ENCODE measurements around the gene RNF220. TPM values are rescaled to one million over a fixed set of nuclear protein-coding genes. Genes with fewer than 3 reads are reported as not detected.
A peak's percentile ranks its signal among the peaks of the same experiment; 100 is the strongest.

The RNF220 gene
- total and polyA plus RNA-seq, 2 of the 13 experiments (the other 11 are each of a cell fraction or from before 2014, with no cell fraction given): 48.2 to 72.1 TPM

GRCh38 chr1:44422161-44422560, 17.1 kb downstream of the RNF220 start:
- Histone ChIP-seq H3K79me2 (ENCODE audit: insufficient read depth, low read length) (no peaks in the 10 kb centered on the region), H3K4me1 (ENCODE audit: insufficient read depth, low read length) (peaks cover 15% of the 10 kb centered on the region), H3K36me3 (replicated peaks in 1 of 2; ENCODE audit: control insufficient read depth in 1 of 2, insufficient read depth in 2 of 2, low read length in 2 of 2) (peaks cover 0 to 4% of the 10 kb centered on the region in 2 experiments; a peak in 2 of 5 replicates), H3K9me3 (ENCODE audit: low read length) (no peaks in the 10 kb centered on the region), H4K20me1 (ENCODE audit: insufficient read depth, low read length) (peaks cover 3% of the 10 kb centered on the region; the same call in 1 of the 2 replicates), H3K27ac (ENCODE audit: extremely low read length, insufficient read depth, low read length) (no peak overlapping the region), H3K27me3 (ENCODE audit: control insufficient read depth in 1 of 2, insufficient read depth in 2 of 2, low read length in 2 of 2) (peaks cover 0 to 13% of the 10 kb centered on the region in 2 experiments; a peak in 2 of 5 replicates), H2AFZ (ENCODE audit: low read length) (no peak overlapping the region), H3K9ac (ENCODE audit: insufficient read depth, low read depth, low read length) (no peak overlapping the region), H3K4me3 (replicated peaks in 1 of 3; ENCODE audit: insufficient read depth in 1 of 3, low read depth in 2 of 3, low read length in 3 of 3) (no peak overlapping the region), H3K4me2 (ENCODE audit: low read depth, low read length) (no peak overlapping the region)
- in situ Hi-C loops (cut with HindIII; ENCODE audit: extremely low pct_ligation_motif_present, low pct_unique_long_range_greater_than_20kb) (no loop called here), intact Hi-C loops (cut with micrococcal nuclease; ENCODE audit: unreplicated experiment) (no loop called here)
- CTCF ChIA-PET (ENCODE audit: low intra/inter-chr PET ratio, low total read pairs): no interaction called here
- ATAC-seq (no peak), FAIRE-seq (no peak), DNase-seq (ENCODE audit: low spot score) (no peak)
- WGBS (ENCODE audit: low lambda C conversion rate): 83% methylated on average over 6 of the region's 6 CpGs
- no TSS peak for BruUV-seq (replicated peaks)
- POLR2A ChIA-PET: no interaction called here
- TF ChIP-seq ZNF652 (CRISPR knock-in tag; IDR thresholded peaks at IDR 0.05; ENCODE audit: borderline replicate concordance, low read depth): peak; percentile 87
- TF ChIP-seq NFKB2 (CRISPR knock-in tag; IDR thresholded peaks at IDR 0.05; ENCODE audit: borderline replicate concordance): no peak

- Histone ChIP-seq H4K20me1 (ENCODE audit: insufficient read depth, low read length) (no peaks in the 10 kb centered on the region), H3K9ac (ENCODE audit: insufficient read depth, low read depth, low read length) (no peak overlapping the region), H3K36me3 (replicated peaks in 1 of 2; ENCODE audit: control insufficient read depth in 1 of 2, insufficient read depth in 2 of 2, low read length in 2 of 2) (peaks cover 0 to 4% of the 10 kb centered on the region in 2 experiments; a peak in 2 of 5 replicates), H3K4me3 (replicated peaks in 1 of 3; ENCODE audit: insufficient read depth in 1 of 3, low read depth in 2 of 3, low read length in 3 of 3) (no peak overlapping the region), H3K27ac (ENCODE audit: extremely low read length, insufficient read depth, low read length) (no peak overlapping the region), H3K9me3 (ENCODE audit: low read length) (no peaks in the 10 kb centered on the region), H3K4me2 (ENCODE audit: low read depth, low read length) (no peak overlapping the region), H3K79me2 (ENCODE audit: insufficient read depth, low read length) (no peaks in the 10 kb centered on the region), H3K4me1 (ENCODE audit: insufficient read depth, low read length) (0 out of 2 replicates have a peak, but pooled peaks cover 10% of the 10 kb centered on the region), H2AFZ (ENCODE audit: low read length) (no peak overlapping the region), H3K27me3 (ENCODE audit: control insufficient read depth in 1 of 2, insufficient read depth in 2 of 2, low read length in 2 of 2) (peaks cover 0 to 6% of the 10 kb centered on the region in 2 experiments; a peak in 1 of 5 replicates)
- ATAC-seq: no peak
- intact Hi-C loops (cut with micrococcal nuclease; ENCODE audit: unreplicated experiment): no loop called here
- in situ Hi-C loops (cut with HindIII; ENCODE audit: extremely low pct_ligation_motif_present, low pct_unique_long_range_greater_than_20kb): no loop called here
- BruUV-seq (replicated peaks): no TSS peak
- CTCF ChIA-PET (ENCODE audit: low intra/inter-chr PET ratio, low total read pairs): no interaction called here
- no peak for DNase-seq (ENCODE audit: low spot score)
- POLR2A ChIA-PET: no interaction called here
- no peak for FAIRE-seq
- 65% methylated on average over 19 of the region's 19 CpGs for WGBS (ENCODE audit: low lambda C conversion rate)
- TF ChIP-seq RELA (CRISPR knock-in tag; IDR thresholded peaks at IDR 0.05) (no peak), MTA3 (CRISPR knock-in tag; IDR thresholded peaks at IDR 0.05) (no peak), ZNF75D (CRISPR knock-in tag; IDR thresholded peaks at IDR 0.05; ENCODE audit: borderline replicate concordance) (no peak), ZNF747 (CRISPR knock-in tag; IDR thresholded peaks at IDR 0.05; ENCODE audit: borderline replicate concordance) (no peak), ZNF773 (CRISPR knock-in tag; IDR thresholded peaks at IDR 0.05; ENCODE audit: borderline replicate concordance) (no peak), ZNF678 (CRISPR knock-in tag; IDR thresholded peaks at IDR 0.05) (no peak), IKZF4 (CRISPR knock-in tag; IDR thresholded peaks at IDR 0.05; ENCODE audit: borderline replicate concordance, low read depth, not compliant biosample characterization) (no peak), ZNF672 (CRISPR knock-in tag; IDR thresholded peaks at IDR 0.05) (no peak), GMEB2 (CRISPR knock-in tag; IDR thresholded peaks at IDR 0.05; ENCODE audit: low read depth) (no peak), ZNF207 (IDR thresholded peaks at IDR 0.05; ENCODE audit: borderline replicate concordance) (no peak), MAZ (IDR thresholded peaks at IDR 0.05; ENCODE audit: borderline replicate concordance, low read depth, low read length) (no peak), MAZ (CRISPR knock-in tag; IDR thresholded peaks at IDR 0.05; ENCODE audit: low read depth) (no peak), HMG20A (CRISPR knock-in tag; IDR thresholded peaks at IDR 0.05; ENCODE audit: borderline replicate concordance) (no peak), ZMAT3 (CRISPR knock-in tag; conservative IDR thresholded peaks at IDR 0.05) (no peak)
Measured at GRCh38 chr1:44423591-44424537, 18.8 kb downstream of the RNF220 start.
